Sigmoid colon (tissue), 7 donors: ENCODE data around the gene ADGRF4. TPM values are rescaled to one million over a fixed set of nuclear protein-coding genes. Genes with fewer than 3 reads are reported as not detected.

Experiments used
- DNase-seq: peaks from one replicate; pipeline ENCODE4 v3.0.0-alpha.2; 2019
- H3K27ac ChIP-seq, 4 donors: fragments of 200-600 bp; sonication (generic); one replicate each; pipeline ENCODE4 v1.5.1; 2016 to 2019; ENCODE audit warnings: mild to moderate bottlenecking in 1 of 4
- H3K27me3 ChIP-seq, 3 donors: fragments of 200-600 bp; sonication (generic); one replicate each; pipeline ENCODE4 v1.5.1; 2019; ENCODE audit warnings: mild to moderate bottlenecking in 1 of 3
- H3K36me3 ChIP-seq, 4 donors: fragments of 200-600 bp; sonication (generic); one replicate each; pipeline ENCODE4 v1.5.1; 2016 to 2019
- H3K4me1 ChIP-seq, 4 donors: fragments of 200-600 bp; sonication (generic); one replicate each; pipeline ENCODE4 v1.5.1; 2017 to 2019
- H3K4me3 ChIP-seq, 4 donors: fragments of 200-600 bp; sonication (generic); one replicate each; pipeline ENCODE4 v1.5.1; 2017 to 2019; ENCODE audit warnings: mild to moderate bottlenecking in 2 of 4, moderate library complexity in 1 of 4
- H3K9me3 ChIP-seq, 4 donors: fragments of 200-600 bp in 3 of 4; sonication (generic) in 3 of 4; one replicate each; pipeline versions ENCODE4 v1.5.1 to v1.6.1; 2013 to 2019
- EP300 ChIP-seq, 4 donors: sonication (generic); formaldehyde crosslinking; IDR thresholded peaks; one replicate each; pipeline ENCODE4 v1.6.1; 2017; ENCODE audit warnings: antibody characterized with exemption in 4 of 4
- POLR2A ChIP-seq, 2 donors: fragments of 450-650 bp; IDR thresholded peaks; one replicate each; pipeline ENCODE4 v1.6.1; 2016; ENCODE audit warnings: antibody characterized with exemption in 2 of 2, mild to moderate bottlenecking in 2 of 2, moderate library complexity in 2 of 2
- POLR2AphosphoS5 ChIP-seq, 4 donors: sonication (generic); formaldehyde crosslinking; IDR thresholded peaks; one replicate each; pipeline ENCODE4 v1.6.1; 2017; ENCODE audit warnings: antibody characterized with exemption in 4 of 4
- WGBS, 2 donors: extraction: QIAGEN DNeasy Blood & Tissue Kit; methylation state at CpG; one replicate each; pipeline ENCODE4 v1.1.7; 2013; 5-methylcytosine and 5-hydroxymethylcytosine counted together
- intact Hi-C: fragments of 100-400 bp; cut with DNase I; formaldehyde crosslinking; loops from one replicate; pipeline ENCODE4 v1.15.1; 2023
- polyA plus RNA-seq, 3 donors: library from polyadenylated mRNA; stranded (reverse); fragments of 200-250 nt; gene quantifications; one replicate each; pipeline ENCODE4 v1.2.3, GENCODE V29; 2013
- total RNA-seq, 4 donors: library from RNA; depleted of rRNA; stranded (reverse); fragments of >200 nt; gene quantifications; one replicate each; pipeline ENCODE4 v1.1.0, GENCODE V29; 2016
- TF ChIP-seq, protein P1 (sequence below), 4 experiments: fragments of 450-650 bp in 3 of 4; fragments of 200-600 bp in 1 of 4; IDR thresholded peaks; one replicate each; pipeline ENCODE4 v1.5.1; 2016 to 2019; ENCODE audit warnings: antibody characterized with exemption in 4 of 4, mild to moderate bottlenecking in 3 of 4, moderate library complexity in 2 of 4
- donor health status: healthy with polysubstance abuse.
- donor health status: Bipolar disorder and iron deficiency.
- donor health status: healthy.

ADGRF4 gene
- total and polyA plus RNA-seq, 7 donors = 0.28 to 1.5 (median 0.83) TPM; not detected in 3

DNA sequence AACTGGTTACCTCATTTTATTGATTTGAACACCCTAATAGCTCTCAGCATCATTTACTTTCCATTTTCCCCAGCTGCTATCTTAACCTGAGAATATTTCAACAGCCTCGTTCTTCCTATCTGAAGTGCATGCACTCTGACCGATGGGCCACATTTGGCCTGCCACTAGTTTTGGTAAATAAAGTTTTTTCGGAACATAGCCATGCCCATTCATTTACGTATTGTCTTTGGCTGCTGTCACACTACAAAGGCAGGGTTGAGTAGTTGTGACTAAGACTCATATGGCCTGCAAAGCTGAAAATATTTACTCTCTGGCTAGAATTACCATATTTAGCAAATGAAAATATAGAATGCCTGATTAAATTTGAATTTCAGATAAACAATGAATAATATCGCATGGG lies 10.8 kb downstream of the ADGRF4 start:
- intact Hi-C loops = no loop called here
- Histone ChIP-seq H3K4me3 (no peak overlapping the region), H3K9me3 (no peaks in the 10 kb centered on the region), H3K4me1 (no peaks in the 10 kb centered on the region), H3K36me3 (no peaks in the 10 kb centered on the region), H3K27me3 (no peaks in the 10 kb centered on the region), H3K27ac (no peak overlapping the region)
- 84 to 89% methylated on average over 5 of the region's 5 CpGs for WGBS, 2 donors
- no peak for DNase-seq
- no peak for TF ChIP-seq POLR2A (IDR thresholded peaks at IDR 0.05)
- TF ChIP-seq, protein P1, sequence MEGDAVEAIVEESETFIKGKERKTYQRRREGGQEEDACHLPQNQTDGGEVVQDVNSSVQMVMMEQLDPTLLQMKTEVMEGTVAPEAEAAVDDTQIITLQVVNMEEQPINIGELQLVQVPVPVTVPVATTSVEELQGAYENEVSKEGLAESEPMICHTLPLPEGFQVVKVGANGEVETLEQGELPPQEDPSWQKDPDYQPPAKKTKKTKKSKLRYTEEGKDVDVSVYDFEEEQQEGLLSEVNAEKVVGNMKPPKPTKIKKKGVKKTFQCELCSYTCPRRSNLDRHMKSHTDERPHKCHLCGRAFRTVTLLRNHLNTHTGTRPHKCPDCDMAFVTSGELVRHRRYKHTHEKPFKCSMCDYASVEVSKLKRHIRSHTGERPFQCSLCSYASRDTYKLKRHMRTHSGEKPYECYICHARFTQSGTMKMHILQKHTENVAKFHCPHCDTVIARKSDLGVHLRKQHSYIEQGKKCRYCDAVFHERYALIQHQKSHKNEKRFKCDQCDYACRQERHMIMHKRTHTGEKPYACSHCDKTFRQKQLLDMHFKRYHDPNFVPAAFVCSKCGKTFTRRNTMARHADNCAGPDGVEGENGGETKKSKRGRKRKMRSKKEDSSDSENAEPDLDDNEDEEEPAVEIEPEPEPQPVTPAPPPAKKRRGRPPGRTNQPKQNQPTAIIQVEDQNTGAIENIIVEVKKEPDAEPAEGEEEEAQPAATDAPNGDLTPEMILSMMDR (IDR thresholded peaks at IDR 0.05) = no peak
- no peak for TF ChIP-seq POLR2AphosphoS5 (IDR thresholded peaks at IDR 0.05)
- TF ChIP-seq EP300 (IDR thresholded peaks at IDR 0.05) = no peak

DNA sequence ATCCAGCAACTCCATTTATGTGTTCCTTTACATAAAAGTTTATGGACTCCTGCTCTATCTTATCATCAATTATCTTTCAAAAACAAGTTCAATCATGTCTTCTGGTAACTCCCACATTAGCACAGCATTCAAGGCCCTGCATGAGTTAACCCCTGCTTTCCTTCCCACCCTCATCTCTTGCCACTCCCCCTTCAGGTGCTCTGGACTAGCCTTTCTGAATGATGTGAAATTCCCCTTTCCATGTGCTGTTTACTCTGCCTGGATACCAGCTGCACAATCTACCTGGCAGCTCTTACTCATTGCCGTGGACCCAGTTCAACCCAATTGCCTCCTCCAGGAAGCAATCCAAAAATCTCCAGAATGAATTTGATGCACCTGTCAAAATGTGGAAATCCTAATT lies 11.9 kb downstream of the ADGRF4 start:
- no peak overlapping the region for H3K4me3 ChIP-seq
- no peaks in the 10 kb centered on the region for H3K9me3 ChIP-seq
- no peak for DNase-seq
- TF ChIP-seq, protein P1 (IDR thresholded peaks at IDR 0.05) = no peak
- no peak for TF ChIP-seq POLR2A (IDR thresholded peaks at IDR 0.05)
- TF ChIP-seq EP300 (IDR thresholded peaks at IDR 0.05) = no peak
- TF ChIP-seq POLR2AphosphoS5 (IDR thresholded peaks at IDR 0.05) = no peak
- no peaks in the 10 kb centered on the region for H3K36me3 ChIP-seq
- no peaks in the 10 kb centered on the region for H3K4me1 ChIP-seq
- H3K27me3 ChIP-seq = no peaks in the 10 kb centered on the region
- no peak overlapping the region for H3K27ac ChIP-seq
- 32 to 60% methylated on average over 1 of the region's 1 CpG for WGBS, 2 donors
- intact Hi-C loops = no loop called here

DNA sequence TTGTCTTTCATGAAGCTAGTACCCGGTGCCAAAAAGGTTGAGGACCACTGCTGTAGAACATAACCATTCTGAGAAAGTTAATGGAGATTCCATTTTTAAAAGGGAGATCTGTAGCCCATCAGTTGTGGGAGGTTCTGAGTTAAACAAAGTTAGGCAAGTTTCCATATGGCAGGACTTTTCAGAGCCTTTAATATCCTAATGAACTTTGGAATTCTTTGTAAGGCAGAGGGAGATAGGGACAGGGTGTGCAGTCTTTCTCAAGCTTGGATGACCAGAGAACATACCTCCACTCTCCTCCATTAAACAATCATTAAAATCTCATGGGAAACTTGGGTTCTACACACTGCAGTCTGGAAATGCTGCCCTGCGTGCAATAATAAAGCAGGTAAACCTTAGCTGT lies 14.8 kb downstream of the ADGRF4 start:
- no peak overlapping the region for H3K4me3 ChIP-seq
- H3K27me3 ChIP-seq = no peaks in the 10 kb centered on the region
- no peaks in the 10 kb centered on the region for H3K4me1 ChIP-seq
- H3K9me3 ChIP-seq = no peaks in the 10 kb centered on the region
- 95 to 96% methylated on average over 2 of the region's 2 CpGs for WGBS, 2 donors
- TF ChIP-seq, protein P1 (IDR thresholded peaks at IDR 0.05) = no peak
- no peak for TF ChIP-seq POLR2AphosphoS5 (IDR thresholded peaks at IDR 0.05)
- no peak for TF ChIP-seq EP300 (IDR thresholded peaks at IDR 0.05)
- no peak for TF ChIP-seq POLR2A (IDR thresholded peaks at IDR 0.05)
- DNase-seq = no peak
- no peak overlapping the region for H3K27ac ChIP-seq
- H3K36me3 ChIP-seq = no peaks in the 10 kb centered on the region
- intact Hi-C loops = no loop called here

DNA sequence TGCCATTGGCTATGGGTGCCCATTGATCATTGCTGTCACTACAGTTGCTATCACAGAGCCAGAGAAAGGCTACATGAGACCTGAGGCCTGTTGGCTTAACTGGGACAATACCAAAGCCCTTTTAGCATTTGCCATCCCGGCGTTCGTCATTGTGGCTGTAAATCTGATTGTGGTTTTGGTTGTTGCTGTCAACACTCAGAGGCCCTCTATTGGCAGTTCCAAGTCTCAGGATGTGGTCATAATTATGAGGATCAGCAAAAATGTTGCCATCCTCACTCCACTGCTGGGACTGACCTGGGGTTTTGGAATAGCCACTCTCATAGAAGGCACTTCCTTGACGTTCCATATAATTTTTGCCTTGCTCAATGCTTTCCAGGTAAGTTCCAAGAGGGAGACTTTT lies 16.4 kb downstream of the ADGRF4 start:
- Histone ChIP-seq H3K27ac (no peak overlapping the region), H3K4me3 (no peak overlapping the region), H3K27me3 (no peaks in the 10 kb centered on the region), H3K9me3 (no peaks in the 10 kb centered on the region), H3K4me1 (no peaks in the 10 kb centered on the region), H3K36me3 (no peaks in the 10 kb centered on the region)
- DNase-seq = no peak
- WGBS, 2 donors = 78 to 87% methylated on average over 4 of the region's 4 CpGs
- intact Hi-C loops = no loop called here
- TF ChIP-seq POLR2A (IDR thresholded peaks at IDR 0.05) (no peak), EP300 (IDR thresholded peaks at IDR 0.05) (no peak), POLR2AphosphoS5 (IDR thresholded peaks at IDR 0.05) (no peak)
- TF ChIP-seq, protein P1 (IDR thresholded peaks at IDR 0.05) = no peak

DNA sequence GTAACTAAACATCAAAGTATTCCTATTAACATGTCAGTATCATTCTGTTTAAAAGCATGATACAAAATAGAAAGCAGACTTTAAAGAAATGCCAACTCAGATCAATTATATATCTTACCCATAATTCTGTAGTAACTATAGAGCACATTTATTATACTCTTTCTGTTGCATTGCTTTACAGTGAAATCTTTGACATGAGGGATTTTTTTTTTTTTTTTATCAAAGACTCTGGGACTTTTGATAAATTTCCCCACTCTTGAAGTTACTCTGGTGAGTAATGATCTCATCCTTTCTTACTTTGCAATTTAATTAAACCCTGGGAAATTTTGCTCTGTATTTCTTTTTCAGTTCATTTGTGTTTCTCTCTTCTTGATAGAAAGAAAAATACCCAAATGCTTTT lies 17.4 kb downstream of the ADGRF4 start:
- Histone ChIP-seq H3K9me3 (no peaks in the 10 kb centered on the region), H3K4me3 (no peak overlapping the region), H3K36me3 (no peaks in the 10 kb centered on the region), H3K4me1 (no peaks in the 10 kb centered on the region), H3K27me3 (no peaks in the 10 kb centered on the region), H3K27ac (no peak overlapping the region)
- no peak for DNase-seq
- intact Hi-C loops = no loop called here
- no peak for TF ChIP-seq POLR2AphosphoS5 (IDR thresholded peaks at IDR 0.05)
- TF ChIP-seq, protein P1 (IDR thresholded peaks at IDR 0.05) = no peak
- no peak for TF ChIP-seq POLR2A (IDR thresholded peaks at IDR 0.05)
- no peak for TF ChIP-seq EP300 (IDR thresholded peaks at IDR 0.05)
